HepG2 (cell line): ENCODE measurements around the gene MC4R. TPM values are rescaled to one million over a fixed set of nuclear protein-coding genes. Genes with fewer than 3 reads are reported as not detected.

ENCODE experiments used
- BCL6 ChIP-seq: IDR thresholded peaks from 2 replicates; pipeline ENCODE4 v1.6.1; 2016; ENCODE audit warnings: missing genetic modification reagents, missing compliant biosample characterization
- BRD4 ChIP-seq: sonication (generic); formaldehyde crosslinking; IDR thresholded peaks from 2 replicates; pipeline ENCODE4 v1.4.0; 2020; ENCODE audit warnings: missing genetic modification reagents
- KDM3A ChIP-seq: IDR thresholded peaks from 2 replicates; pipeline ENCODE4 v1.6.1; 2018; ENCODE audit warnings: low read depth, missing compliant biosample characterization
- ZIK1 ChIP-seq: sonication (generic); formaldehyde crosslinking; IDR thresholded peaks from 2 replicates; pipeline ENCODE4 v1.5.0; 2020; ENCODE audit warnings: mild to moderate bottlenecking, low read depth, missing genetic modification reagents, borderline replicate concordance
- ZNF383 ChIP-seq: sonication (generic); formaldehyde crosslinking; IDR thresholded peaks from 2 replicates; pipeline ENCODE4 v1.4.0; 2020; ENCODE audit warnings: missing genetic modification reagents, mild to moderate bottlenecking, borderline replicate concordance
- ZNF441 ChIP-seq: sonication (generic); formaldehyde crosslinking; IDR thresholded peaks from 2 replicates; pipeline ENCODE4 v1.7.0; 2021; ENCODE audit warnings: missing genetic modification reagents, borderline replicate concordance
- polyA plus RNA-seq, 8 experiments: library from polyadenylated mRNA; depleted of rRNA in 3 of 8; stranded (reverse) in 7 of 8; unstranded in 1 of 8; fragments of >200 nt; fragmentation: Illumina TruSeq in 4 of 8; extraction: Trizol in 4 of 8; gene quantifications; 2 replicates each; pipeline versions ENCODE4 v1.2.1 to v1.2.3, GENCODE V29; 2011 to 2016; ENCODE audit warnings: low read depth in 4 of 8, missing spikeins in 1 of 8, mixed read lengths in 1 of 8; ENCODE audit not compliant: insufficient read depth in 1 of 8
- total RNA-seq, 5 experiments: library from RNA; depleted of rRNA; stranded (reverse); fragments of >200 nt; fragmentation: Illumina TruSeq; extraction: Trizol; gene quantifications; 2 replicates each; pipeline ENCODE4 v1.2.3, GENCODE V29; 2016; ENCODE audit warnings: low read depth in 1 of 5
- TF ChIP-seq, protein P1 (sequence below), 2 experiments: fragments of 450-650 bp in 1 of 2; sonication (generic) in 1 of 2; formaldehyde crosslinking in 1 of 2; IDR thresholded peaks; 2 replicates each; pipeline versions ENCODE4 v1.6.1 to v1.8.0; 2016 to 2022; ENCODE audit warnings: antibody characterized with exemption in 1 of 2, mild to moderate bottlenecking in 1 of 2, missing genetic modification reagents in 1 of 2
- TF ChIP-seq, protein P2 (sequence below): sonication (generic); formaldehyde crosslinking; IDR thresholded peaks from 2 replicates; pipeline ENCODE4 v1.8.0; 2022; ENCODE audit warnings: low read depth, missing genetic modification reagents
- TF ChIP-seq, protein P3 (sequence below): sonication (generic); formaldehyde crosslinking; IDR thresholded peaks from 2 replicates; pipeline ENCODE4 v1.5.0; 2020; ENCODE audit warnings: missing genetic modification reagents

The MC4R gene
- total and polyA plus RNA-seq, 2 of the 13 experiments (the other 11 are each of a cell fraction or from before 2014, with no cell fraction given): not detected

- TF ChIP-seq, protein P1, sequence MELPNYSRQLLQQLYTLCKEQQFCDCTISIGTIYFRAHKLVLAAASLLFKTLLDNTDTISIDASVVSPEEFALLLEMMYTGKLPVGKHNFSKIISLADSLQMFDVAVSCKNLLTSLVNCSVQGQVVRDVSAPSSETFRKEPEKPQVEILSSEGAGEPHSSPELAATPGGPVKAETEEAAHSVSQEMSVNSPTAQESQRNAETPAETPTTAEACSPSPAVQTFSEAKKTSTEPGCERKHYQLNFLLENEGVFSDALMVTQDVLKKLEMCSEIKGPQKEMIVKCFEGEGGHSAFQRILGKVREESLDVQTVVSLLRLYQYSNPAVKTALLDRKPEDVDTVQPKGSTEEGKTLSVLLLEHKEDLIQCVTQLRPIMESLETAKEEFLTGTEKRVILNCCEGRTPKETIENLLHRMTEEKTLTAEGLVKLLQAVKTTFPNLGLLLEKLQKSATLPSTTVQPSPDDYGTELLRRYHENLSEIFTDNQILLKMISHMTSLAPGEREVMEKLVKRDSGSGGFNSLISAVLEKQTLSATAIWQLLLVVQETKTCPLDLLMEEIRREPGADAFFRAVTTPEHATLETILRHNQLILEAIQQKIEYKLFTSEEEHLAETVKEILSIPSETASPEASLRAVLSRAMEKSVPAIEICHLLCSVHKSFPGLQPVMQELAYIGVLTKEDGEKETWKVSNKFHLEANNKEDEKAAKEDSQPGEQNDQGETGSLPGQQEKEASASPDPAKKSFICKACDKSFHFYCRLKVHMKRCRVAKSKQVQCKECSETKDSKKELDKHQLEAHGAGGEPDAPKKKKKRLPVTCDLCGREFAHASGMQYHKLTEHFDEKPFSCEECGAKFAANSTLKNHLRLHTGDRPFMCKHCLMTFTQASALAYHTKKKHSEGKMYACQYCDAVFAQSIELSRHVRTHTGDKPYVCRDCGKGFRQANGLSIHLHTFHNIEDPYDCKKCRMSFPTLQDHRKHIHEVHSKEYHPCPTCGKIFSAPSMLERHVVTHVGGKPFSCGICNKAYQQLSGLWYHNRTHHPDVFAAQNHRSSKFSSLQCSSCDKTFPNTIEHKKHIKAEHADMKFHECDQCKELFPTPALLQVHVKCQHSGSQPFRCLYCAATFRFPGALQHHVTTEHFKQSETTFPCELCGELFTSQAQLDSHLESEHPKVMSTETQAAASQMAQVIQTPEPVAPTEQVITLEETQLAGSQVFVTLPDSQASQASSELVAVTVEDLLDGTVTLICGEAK (IDR thresholded peaks at IDR 0.05): no peak
- TF ChIP-seq, protein P1 (CRISPR knock-in tag; IDR thresholded peaks at IDR 0.05): no peak
- TF ChIP-seq, protein P2, sequence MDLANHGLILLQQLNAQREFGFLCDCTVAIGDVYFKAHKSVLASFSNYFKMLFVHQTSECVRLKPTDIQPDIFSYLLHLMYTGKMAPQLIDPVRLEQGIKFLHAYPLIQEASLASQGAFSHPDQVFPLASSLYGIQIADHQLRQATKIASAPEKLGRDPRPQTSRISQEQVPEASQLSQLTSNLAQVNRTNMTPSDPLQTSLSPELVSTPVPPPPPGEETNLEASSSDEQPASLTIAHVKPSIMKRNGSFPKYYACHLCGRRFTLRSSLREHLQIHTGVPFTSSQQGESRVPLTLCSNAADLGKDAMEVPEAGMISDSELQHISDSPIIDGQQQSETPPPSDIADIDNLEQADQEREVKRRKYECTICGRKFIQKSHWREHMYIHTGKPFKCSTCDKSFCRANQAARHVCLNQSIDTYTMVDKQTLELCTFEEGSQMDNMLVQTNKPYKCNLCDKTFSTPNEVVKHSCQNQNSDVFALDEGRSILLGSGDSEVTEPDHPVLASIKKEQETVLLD (CRISPR knock-in tag): no peak
- TF ChIP-seq, protein P3, sequence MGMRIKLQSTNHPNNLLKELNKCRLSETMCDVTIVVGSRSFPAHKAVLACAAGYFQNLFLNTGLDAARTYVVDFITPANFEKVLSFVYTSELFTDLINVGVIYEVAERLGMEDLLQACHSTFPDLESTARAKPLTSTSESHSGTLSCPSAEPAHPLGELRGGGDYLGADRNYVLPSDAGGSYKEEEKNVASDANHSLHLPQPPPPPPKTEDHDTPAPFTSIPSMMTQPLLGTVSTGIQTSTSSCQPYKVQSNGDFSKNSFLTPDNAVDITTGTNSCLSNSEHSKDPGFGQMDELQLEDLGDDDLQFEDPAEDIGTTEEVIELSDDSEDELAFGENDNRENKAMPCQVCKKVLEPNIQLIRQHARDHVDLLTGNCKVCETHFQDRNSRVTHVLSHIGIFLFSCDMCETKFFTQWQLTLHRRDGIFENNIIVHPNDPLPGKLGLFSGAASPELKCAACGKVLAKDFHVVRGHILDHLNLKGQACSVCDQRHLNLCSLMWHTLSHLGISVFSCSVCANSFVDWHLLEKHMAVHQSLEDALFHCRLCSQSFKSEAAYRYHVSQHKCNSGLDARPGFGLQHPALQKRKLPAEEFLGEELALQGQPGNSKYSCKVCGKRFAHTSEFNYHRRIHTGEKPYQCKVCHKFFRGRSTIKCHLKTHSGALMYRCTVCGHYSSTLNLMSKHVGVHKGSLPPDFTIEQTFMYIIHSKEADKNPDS (CRISPR knock-in tag): no peak
- no peak for TF ChIP-seq ZNF383 (CRISPR knock-in tag)
- TF ChIP-seq ZIK1 (CRISPR knock-in tag): no peak
- TF ChIP-seq BCL6: no peak
- no peak for TF ChIP-seq KDM3A (CRISPR knock-in tag)
- no peak for TF ChIP-seq ZNF441 (CRISPR knock-in tag)
- TF ChIP-seq BRD4 (CRISPR knock-in tag): no peak
These were observed 21.6 kb downstream of the MC4R start (continued) for GRCh38 chr18:60350941-60351340.
